ENCODE data around the gene SYNDIG1. TPM values are rescaled to one million over a fixed set of nuclear protein-coding genes. Genes with fewer than 3 reads are reported as not detected.

SYNDIG1 gene
- total RNA-seq, 1 donor from 2014 or later, result 13.7 TPM

DNA sequence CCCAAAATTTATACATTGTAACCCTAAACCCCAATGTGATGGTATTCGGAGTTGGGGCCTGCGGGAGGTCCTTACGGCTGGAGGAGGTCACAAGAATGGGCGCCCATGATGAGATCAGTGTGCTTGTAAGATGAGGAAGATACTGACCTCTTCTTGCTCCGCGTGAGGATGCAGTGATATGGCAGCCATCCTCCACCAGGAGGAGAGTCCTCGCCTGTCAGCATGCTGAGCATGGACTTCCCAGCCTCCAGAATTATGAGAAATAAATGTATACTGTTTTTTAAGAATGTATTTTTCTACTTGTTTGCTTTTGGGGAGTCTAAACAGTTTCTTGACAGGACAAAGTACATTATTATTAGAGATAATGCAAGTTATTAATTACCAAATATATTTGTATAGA lies 8.7 kb upstream of the SYNDIG1 start:
- intact Hi-C loops (cut with DNase I), result loop anchor here (10.0 kb wide), 2 partner anchors 594 to 1106 kb away; partner anchors contain the start of genes ACSS1 and NXT1
- Histone ChIP-seq H3K27me3 (no peaks in the 10 kb centered on the region), H3K27ac (no peak overlapping the region), H3K4me1 (peaks cover 0 to 2% of the 10 kb centered on the region in 2 donors), H3K4me3 (no peak overlapping the region), H3K36me3 (no peaks in the 10 kb centered on the region), H3K9me3 (no peaks in the 10 kb centered on the region)
- TF ChIP-seq, protein P1, sequence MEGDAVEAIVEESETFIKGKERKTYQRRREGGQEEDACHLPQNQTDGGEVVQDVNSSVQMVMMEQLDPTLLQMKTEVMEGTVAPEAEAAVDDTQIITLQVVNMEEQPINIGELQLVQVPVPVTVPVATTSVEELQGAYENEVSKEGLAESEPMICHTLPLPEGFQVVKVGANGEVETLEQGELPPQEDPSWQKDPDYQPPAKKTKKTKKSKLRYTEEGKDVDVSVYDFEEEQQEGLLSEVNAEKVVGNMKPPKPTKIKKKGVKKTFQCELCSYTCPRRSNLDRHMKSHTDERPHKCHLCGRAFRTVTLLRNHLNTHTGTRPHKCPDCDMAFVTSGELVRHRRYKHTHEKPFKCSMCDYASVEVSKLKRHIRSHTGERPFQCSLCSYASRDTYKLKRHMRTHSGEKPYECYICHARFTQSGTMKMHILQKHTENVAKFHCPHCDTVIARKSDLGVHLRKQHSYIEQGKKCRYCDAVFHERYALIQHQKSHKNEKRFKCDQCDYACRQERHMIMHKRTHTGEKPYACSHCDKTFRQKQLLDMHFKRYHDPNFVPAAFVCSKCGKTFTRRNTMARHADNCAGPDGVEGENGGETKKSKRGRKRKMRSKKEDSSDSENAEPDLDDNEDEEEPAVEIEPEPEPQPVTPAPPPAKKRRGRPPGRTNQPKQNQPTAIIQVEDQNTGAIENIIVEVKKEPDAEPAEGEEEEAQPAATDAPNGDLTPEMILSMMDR (IDR thresholded peaks at IDR 0.05), result no peak
- DNase-seq (ENCODE audit: low spot score in 2 of 2), result no peak

- TF ChIP-seq, protein P1 (IDR thresholded peaks at IDR 0.05), result no peak
- no peaks in the 10 kb centered on the region for H3K27me3 ChIP-seq
- H3K4me1 ChIP-seq, result peaks cover 0 to 7% of the 10 kb centered on the region in 2 donors
- no peaks in the 10 kb centered on the region for H3K9me3 ChIP-seq
- H3K36me3 ChIP-seq, result no peaks in the 10 kb centered on the region
- no peak for DNase-seq (ENCODE audit: low spot score in 2 of 2)
- no peak overlapping the region for H3K27ac ChIP-seq
- H3K4me3 ChIP-seq, result no peak overlapping the region
- intact Hi-C loops (cut with DNase I), result loop anchor here (10.0 kb wide), 2 partner anchors 593 to 1107 kb away; partner anchors contain the start of genes ACSS1 and NXT1
These were observed 7.6 kb upstream of the SYNDIG1 start for GRCh38 chr20:24461848-24462247.

DNA sequence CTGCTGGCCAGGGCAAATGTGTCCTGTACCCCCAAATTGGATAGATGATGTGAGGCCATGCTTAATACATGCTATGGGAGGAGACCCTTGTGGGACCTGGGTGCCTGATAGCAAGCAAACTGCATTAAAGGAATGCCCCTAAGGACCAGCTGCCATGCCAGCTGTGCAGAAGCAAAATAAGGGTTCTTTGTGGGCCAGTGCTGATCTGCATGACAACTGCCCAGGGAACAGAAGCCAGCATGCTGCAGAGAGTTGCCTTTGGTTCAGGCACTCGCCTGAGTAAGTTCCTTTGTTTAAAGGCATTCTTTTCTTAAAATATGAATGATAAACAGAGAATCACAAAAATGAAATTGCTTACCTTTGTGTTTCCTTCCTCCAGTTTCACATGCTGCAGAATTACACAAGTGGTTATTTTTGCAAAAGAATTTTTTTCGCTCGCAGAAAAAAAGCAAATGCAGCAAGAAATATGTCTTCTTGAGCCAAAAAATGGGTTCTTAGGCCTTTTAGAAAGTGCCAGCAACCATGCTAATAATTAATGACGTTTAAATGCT lies 6.9 kb upstream of the SYNDIG1 start:
- Histone ChIP-seq H3K36me3 (no peaks in the 10 kb centered on the region), H3K4me3 (no peak overlapping the region), H3K27me3 (no peaks in the 10 kb centered on the region), H3K9me3 (no peaks in the 10 kb centered on the region), H3K4me1 (peaks cover 0 to 7% of the 10 kb centered on the region in 2 donors), H3K27ac (no peak overlapping the region)
- DNase-seq (ENCODE audit: low spot score in 2 of 2), result no peak
- TF ChIP-seq, protein P1 (IDR thresholded peaks at IDR 0.05), result no peak
- intact Hi-C loops (cut with DNase I), result loop anchor here (10.0 kb wide), 2 partner anchors 592 to 1108 kb away; partner anchors contain the start of genes ACSS1 and NXT1

DNA sequence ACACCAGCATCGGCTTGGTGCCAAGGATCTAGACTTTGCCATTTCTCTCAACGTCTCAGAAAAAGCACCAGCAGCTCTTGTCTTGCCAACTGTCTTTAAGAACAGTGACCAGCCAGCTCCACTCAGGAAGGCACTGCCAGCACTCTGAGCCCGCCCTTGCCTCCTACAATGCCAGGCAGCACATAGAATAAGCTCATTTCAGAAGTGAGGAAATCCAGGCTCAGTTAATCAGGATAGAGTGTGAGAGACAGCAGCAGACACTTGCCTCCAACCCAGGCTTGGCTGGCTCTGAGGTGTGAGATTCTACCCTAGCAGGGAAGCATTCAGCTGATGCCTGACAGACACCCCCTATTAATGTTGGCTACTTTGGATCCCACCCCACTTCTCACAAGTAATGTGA lies 4.3 kb upstream of the SYNDIG1 start:
- Histone ChIP-seq H3K27me3 (no peaks in the 10 kb centered on the region), H3K9me3 (no peaks in the 10 kb centered on the region), H3K36me3 (no peaks in the 10 kb centered on the region), H3K4me1 (peaks cover 0 to 7% of the 10 kb centered on the region in 2 donors), H3K27ac (peak overlapping the region; percentile 38 to 69), H3K4me3 (no peak overlapping the region)
- no peak for DNase-seq (ENCODE audit: low spot score in 2 of 2)
- intact Hi-C loops (cut with DNase I), result loop anchor here (10.0 kb wide), 2 partner anchors 590 to 1110 kb away; partner anchors contain the start of genes ACSS1 and NXT1
- TF ChIP-seq, protein P1 (IDR thresholded peaks at IDR 0.05), result no peak

- DNase-seq (ENCODE audit: low spot score in 2 of 2), result peak in 1 of 2 donors; percentile 83
- intact Hi-C loops (cut with DNase I), result loop anchor here (10.0 kb wide), 2 partner anchors 589 to 1111 kb away; partner anchors contain the start of genes ACSS1 and NXT1
- Histone ChIP-seq H3K4me1 (peaks cover 0 to 7% of the 10 kb centered on the region in 2 donors), H3K9me3 (no peaks in the 10 kb centered on the region), H3K27me3 (no peaks in the 10 kb centered on the region), H3K27ac (peak overlapping the region; percentile 38 to 69), H3K4me3 (no peak overlapping the region), H3K36me3 (no peaks in the 10 kb centered on the region)
- TF ChIP-seq, protein P1 (IDR thresholded peaks at IDR 0.05), result no peak
These were observed 3.7 kb upstream of the SYNDIG1 start for GRCh38 chr20:24465730-24466129.

Measured in ascending aorta (tissue), 2 donors.